Esophagus (tissue), 2 donors: ENCODE measurements around the gene ADAMTS12. TPM values are rescaled to one million over a fixed set of nuclear protein-coding genes. Genes with fewer than 3 reads are reported as not detected.

ENCODE experiments used
- H3K27ac ChIP-seq, 2 donors: one replicate each; pipeline ENCODE4 v1.5.1; 2013; ENCODE audit warnings: low read depth in 2 of 2, mild to moderate bottlenecking in 2 of 2, inconsistent platforms in 1 of 2, low read length in 1 of 2, moderate library complexity in 1 of 2
- H3K27me3 ChIP-seq, 2 donors: one replicate each; pipeline ENCODE4 v1.6.1; 2013; ENCODE audit warnings: low read length in 2 of 2, control low read depth in 1 of 2, mild to moderate bottlenecking in 1 of 2; ENCODE audit not compliant: insufficient read depth in 2 of 2, control insufficient read depth in 1 of 2
- H3K36me3 ChIP-seq, 2 donors: one replicate each; pipeline ENCODE4 v1.6.1; 2013; ENCODE audit warnings: low read length in 1 of 2; ENCODE audit not compliant: control insufficient read depth in 2 of 2, insufficient read depth in 2 of 2
- H3K4me1 ChIP-seq, 2 donors: one replicate each; pipeline ENCODE4 v1.6.1; 2013; ENCODE audit warnings: low read length in 1 of 2; ENCODE audit not compliant: control insufficient read depth in 2 of 2, insufficient read depth in 2 of 2
- H3K4me3 ChIP-seq, 2 donors: one replicate each; pipeline ENCODE4 v1.5.1; 2013; ENCODE audit warnings: low read length in 2 of 2, mild to moderate bottlenecking in 2 of 2, low read depth in 1 of 2, moderate library complexity in 1 of 2
- H3K9me3 ChIP-seq, 2 donors: one replicate each; pipeline ENCODE4 v1.6.1; 2013; ENCODE audit warnings: mild to moderate bottlenecking in 2 of 2, low read depth in 1 of 2, low read length in 1 of 2, moderate library complexity in 1 of 2; ENCODE audit not compliant: control insufficient read depth in 2 of 2, insufficient read depth in 1 of 2
- WGBS, 2 donors: extraction: QIAGEN DNeasy Blood & Tissue Kit; methylation state at CpG; one replicate each; pipeline ENCODE4 v1.1.7; 2013; 5-methylcytosine and 5-hydroxymethylcytosine counted together
- polyA plus RNA-seq, 2 donors: library from polyadenylated mRNA; stranded (reverse); fragments of 200-250 nt; gene quantifications; one replicate each; pipeline ENCODE4 v1.2.3, GENCODE V29; 2013
- donor health status: healthy with polysubstance abuse.
- donor health status: Bipolar disorder and iron deficiency.

Gene ADAMTS12
- polyA plus RNA-seq, 2 donors = 0.06 to 0.20 TPM

DNA sequence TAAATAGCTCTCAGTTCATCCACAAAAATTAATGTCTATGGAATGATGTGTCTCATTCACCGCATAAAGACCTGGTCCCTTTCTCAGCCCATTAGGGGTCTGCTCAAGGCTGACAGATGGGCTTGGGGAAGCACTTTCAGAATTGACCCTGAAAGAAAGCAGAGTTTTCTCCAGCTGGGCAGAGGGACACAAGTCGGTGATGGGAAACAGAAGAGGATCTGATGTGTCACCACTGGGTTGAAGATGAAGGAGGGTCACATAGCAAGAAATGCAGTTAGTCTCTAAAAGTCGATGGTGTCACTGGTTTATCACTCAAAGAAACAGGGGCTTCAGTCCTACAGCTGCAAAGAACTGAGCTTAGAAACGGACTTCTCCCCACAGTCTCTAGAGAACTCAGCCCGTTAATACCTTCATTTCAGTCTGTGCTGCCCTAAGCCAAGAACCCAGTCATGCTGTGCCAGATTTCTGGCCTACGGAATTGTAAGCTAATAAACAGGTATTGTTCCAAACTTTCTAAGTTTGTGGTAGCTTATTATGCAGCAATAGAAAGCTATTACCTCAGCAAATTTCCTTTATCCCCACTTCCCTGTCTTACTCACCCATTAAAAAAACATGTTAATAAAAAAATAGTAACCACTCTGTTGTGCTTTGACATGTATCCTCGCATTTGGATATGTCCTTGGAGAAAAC is 64.6 kb downstream of the ADAMTS12 start:
- no peaks in the 10 kb centered on the region for H3K36me3 ChIP-seq
- H3K4me1 ChIP-seq = no peaks in the 10 kb centered on the region
- H3K4me3 ChIP-seq = no peak overlapping the region
- WGBS, 2 donors = 76 to 78% methylated on average over 7 of the region's 7 CpGs
- H3K27me3 ChIP-seq = no peaks in the 10 kb centered on the region
- no peaks in the 10 kb centered on the region for H3K9me3 ChIP-seq
- no peak overlapping the region for H3K27ac ChIP-seq

DNA sequence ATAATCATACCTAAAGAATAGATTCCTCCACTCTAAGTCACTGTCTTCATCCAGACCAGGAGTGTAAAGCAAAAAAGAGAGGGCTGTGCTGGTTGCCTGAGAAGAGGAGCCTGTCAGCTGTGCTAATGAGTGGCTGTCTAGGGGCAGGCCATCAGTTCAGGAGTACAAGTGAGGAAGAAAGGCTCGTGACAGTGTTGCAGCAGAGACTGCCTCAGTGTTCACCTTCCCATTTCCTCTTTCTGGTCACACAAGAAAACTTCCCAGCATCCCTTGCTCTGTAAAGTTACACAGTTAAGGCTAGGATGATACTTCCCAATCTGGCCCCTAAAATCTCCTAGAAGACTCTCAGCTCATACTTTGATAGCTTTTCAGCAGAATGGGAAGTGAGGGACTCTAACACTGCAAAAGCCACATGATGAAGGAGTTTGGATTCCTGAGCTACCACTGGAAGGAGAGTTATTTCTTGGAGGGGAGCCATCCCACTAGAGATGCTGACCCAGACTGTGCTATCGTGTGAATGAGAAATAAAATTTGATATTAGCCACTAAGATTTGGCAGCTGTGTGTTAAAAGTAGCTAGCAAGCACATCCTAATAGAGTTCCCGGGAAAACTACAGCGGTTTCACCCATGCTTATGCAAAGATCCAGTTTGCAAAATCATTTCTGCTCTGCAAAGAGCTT is 67.1 kb downstream of the ADAMTS12 start:
- 63 to 64% methylated on average over 4 of the region's 4 CpGs for WGBS, 2 donors
- Histone ChIP-seq H3K36me3 (no peaks in the 10 kb centered on the region), H3K4me1 (no peaks in the 10 kb centered on the region), H3K9me3 (peaks cover 0 to 2% of the 10 kb centered on the region in 2 donors), H3K27me3 (no peaks in the 10 kb centered on the region), H3K4me3 (no peak overlapping the region), H3K27ac (no peak overlapping the region)

DNA sequence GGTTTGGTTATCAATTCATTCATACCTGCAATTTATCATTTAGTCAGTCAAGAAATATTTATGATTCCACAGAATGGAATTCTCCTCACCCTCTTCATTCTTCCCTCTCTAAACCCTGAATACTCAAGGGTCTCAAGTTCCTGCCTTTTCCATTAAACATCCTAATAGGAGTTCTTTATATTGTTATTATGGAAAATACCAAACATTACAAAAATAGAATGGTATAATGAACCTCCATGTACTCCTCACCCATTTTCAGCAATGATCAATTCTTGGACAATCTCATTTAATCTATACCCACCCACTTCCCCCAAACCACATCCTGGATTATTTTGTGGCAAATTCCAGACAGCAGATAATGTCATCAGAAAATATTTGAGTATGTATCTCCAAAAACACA is 74.5 kb downstream of the ADAMTS12 start:
- Histone ChIP-seq H3K4me1 (no peaks in the 10 kb centered on the region), H3K27ac (no peak overlapping the region), H3K9me3 (peaks cover 0 to 3% of the 10 kb centered on the region in 2 donors), H3K27me3 (peaks cover 0 to 2% of the 10 kb centered on the region in 2 donors), H3K36me3 (no peaks in the 10 kb centered on the region), H3K4me3 (no peak overlapping the region)

DNA sequence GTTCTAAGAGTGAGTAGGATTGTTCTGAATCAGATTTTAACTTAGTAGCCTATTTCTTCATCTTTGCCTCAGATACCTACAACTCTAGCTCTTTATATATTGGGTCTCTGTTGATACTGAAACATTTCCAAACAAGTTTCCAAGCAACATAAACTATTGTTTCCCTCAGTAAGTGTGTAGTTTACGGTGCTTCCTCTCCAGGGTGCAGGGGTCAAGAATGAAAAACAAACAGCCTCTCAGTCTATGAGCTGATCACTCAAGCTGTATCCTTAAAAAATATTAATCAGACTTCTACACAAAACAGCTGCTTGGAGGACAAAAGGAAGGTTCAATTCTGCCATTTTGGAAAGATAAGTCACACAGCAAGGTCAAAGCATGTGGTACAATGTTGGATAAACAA is 75.0 kb downstream of the ADAMTS12 start:
- 18 to 39% methylated on average over 1 of the region's 1 CpG for WGBS, 2 donors
- H3K27ac ChIP-seq = no peak overlapping the region
- H3K4me1 ChIP-seq = no peaks in the 10 kb centered on the region
- no peak overlapping the region for H3K4me3 ChIP-seq
- no peaks in the 10 kb centered on the region for H3K36me3 ChIP-seq
- H3K27me3 ChIP-seq = peaks cover 0 to 2% of the 10 kb centered on the region in 2 donors
- peaks cover 0 to 3% of the 10 kb centered on the region in 2 donors for H3K9me3 ChIP-seq

DNA sequence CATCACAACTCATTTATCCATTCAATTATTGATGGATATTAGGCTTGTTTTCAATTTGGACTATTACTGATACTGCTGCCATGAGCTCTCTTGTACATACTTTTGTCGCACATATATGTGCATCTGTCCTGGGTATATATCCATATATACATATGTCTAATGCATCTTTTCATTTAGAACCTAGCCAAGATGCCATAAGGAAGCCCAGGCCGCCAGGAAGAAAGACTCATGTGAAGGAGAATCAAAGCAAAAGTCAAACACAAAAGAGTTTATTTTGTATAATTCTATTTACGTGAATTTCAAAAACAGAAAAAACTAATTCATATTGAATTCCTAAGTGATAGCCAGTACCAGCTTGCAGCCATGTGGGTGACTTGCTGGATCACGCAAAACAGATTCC is 79.0 kb downstream of the ADAMTS12 start:
- H3K9me3 ChIP-seq = no peaks in the 10 kb centered on the region
- H3K4me3 ChIP-seq = no peak overlapping the region
- WGBS, 2 donors = 86 to 89% methylated on average over 4 of the region's 4 CpGs
- H3K36me3 ChIP-seq = no peaks in the 10 kb centered on the region
- H3K4me1 ChIP-seq = no peaks in the 10 kb centered on the region
- H3K27ac ChIP-seq = no peak overlapping the region
- peaks cover 0 to 2% of the 10 kb centered on the region in 2 donors for H3K27me3 ChIP-seq

DNA sequence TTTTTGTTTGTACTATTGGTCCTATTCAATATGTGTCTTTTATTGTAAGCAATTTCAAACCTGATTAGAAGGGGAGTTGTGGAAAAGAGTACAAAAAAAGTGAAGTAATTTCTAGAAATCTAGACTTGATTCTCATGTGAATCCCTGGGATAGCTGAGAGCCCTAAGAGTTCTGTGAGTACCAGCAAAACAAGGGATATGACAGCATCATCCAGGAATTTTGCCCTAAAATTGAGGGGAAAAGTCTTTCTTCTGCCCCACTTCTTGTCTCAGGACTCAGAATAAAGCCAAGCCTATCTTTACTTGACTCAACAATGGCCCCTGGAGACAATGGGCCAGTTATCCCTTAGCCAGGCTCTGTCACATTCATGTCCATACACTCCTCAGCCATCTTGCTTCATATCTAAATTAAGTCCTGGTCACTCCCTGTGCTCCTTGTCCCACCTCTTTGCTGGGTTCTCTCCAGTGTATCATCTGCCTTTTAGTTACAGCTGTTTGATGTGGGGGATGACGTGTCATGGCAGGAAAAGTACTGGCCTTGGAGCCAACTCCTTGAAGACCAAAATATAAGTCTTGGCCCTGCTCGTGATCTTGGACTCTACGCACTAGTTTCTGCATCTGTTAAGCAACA is 81.2 kb downstream of the ADAMTS12 start:
- Histone ChIP-seq H3K9me3 (no peaks in the 10 kb centered on the region), H3K4me3 (no peak overlapping the region), H3K36me3 (no peaks in the 10 kb centered on the region), H3K27ac (no peak overlapping the region), H3K27me3 (peaks cover 0 to 2% of the 10 kb centered on the region in 2 donors), H3K4me1 (no peaks in the 10 kb centered on the region)
- WGBS, 2 donors = 56 to 76% methylated on average over 3 of the region's 3 CpGs

DNA sequence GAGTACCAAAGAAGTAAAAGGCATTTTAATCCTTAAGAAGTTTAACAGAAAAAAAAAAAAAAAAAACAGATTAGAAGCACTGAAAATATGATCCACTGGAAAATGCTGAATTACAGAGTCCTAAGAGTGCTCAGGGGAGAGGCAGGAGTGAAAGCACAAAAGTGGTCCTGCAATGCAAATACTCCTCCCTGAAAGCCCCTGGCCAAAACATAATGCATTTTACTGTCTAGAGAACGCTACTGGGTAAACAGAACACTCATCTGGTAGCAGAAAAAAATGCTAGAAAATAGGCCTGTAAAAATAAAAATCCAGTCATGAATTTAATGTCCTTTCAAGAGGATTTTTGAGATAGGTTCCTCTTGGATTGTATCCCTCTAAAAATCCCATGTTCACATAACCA is 81.9 kb downstream of the ADAMTS12 start:
- no peak overlapping the region for H3K4me3 ChIP-seq
- 41 to 60% methylated on average over 1 of the region's 1 CpG for WGBS, 2 donors

DNA sequence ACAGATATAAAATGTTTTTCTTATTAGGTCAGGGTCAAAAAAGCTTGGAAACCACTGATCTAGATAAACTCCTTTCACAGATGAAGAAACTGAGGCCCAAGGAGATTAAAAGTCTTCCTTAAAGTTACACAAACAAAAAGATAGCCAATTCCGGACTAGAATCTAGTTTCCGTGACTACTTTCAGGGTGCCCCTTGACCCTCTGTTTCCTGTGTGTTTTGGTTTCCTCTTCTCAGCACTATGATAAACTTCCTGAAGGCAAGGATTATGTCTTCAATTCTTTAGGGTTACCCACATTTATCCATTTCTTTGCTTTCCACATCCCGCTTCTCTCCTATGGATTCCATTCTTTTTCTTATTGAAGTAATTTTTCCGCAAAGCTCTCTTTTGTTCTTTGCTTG is 83.1 kb downstream of the ADAMTS12 start:
- Histone ChIP-seq H3K4me1 (no peaks in the 10 kb centered on the region), H3K9me3 (no peaks in the 10 kb centered on the region), H3K27me3 (no peaks in the 10 kb centered on the region), H3K4me3 (no peak overlapping the region), H3K36me3 (no peaks in the 10 kb centered on the region), H3K27ac (no peak overlapping the region)
- WGBS, 2 donors = 72 to 78% methylated on average over 4 of the region's 4 CpGs

More for the DNA sequence above, 81.9 kb downstream of the ADAMTS12 start:
- no peak overlapping the region for H3K27ac ChIP-seq
- no peaks in the 10 kb centered on the region for H3K9me3 ChIP-seq
- H3K27me3 ChIP-seq = peaks cover 0 to 2% of the 10 kb centered on the region in 2 donors
- H3K4me1 ChIP-seq = no peaks in the 10 kb centered on the region
- no peaks in the 10 kb centered on the region for H3K36me3 ChIP-seq

DNA sequence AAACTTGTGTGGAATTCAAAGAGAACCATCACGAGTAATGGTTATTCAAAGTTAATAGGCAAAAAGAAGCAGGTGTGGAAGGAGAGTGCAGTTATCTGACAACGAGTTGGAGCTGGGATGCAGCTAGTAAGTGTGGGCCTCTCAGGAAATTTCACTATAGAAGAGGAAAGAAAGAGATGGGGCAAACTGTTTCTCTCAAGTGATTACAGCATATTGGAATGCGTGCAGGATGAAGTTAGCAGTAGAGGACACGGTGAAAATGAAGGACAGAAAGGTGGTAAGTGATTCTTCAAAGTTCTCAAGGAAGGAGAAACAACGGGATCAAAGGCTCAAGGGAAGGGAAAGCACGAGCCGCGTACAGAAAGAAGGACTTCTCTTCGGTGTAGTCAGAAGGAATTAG is 84.0 kb downstream of the ADAMTS12 start:
- H3K9me3 ChIP-seq = no peaks in the 10 kb centered on the region
- 78 to 82% methylated on average over 9 of the region's 9 CpGs for WGBS, 2 donors
- no peak overlapping the region for H3K4me3 ChIP-seq
- H3K27ac ChIP-seq = no peak overlapping the region
- H3K36me3 ChIP-seq = no peaks in the 10 kb centered on the region
- H3K4me1 ChIP-seq = no peaks in the 10 kb centered on the region
- no peaks in the 10 kb centered on the region for H3K27me3 ChIP-seq
